ENCODE measurements around the gene SMARCC1. TPM values are rescaled to one million over a fixed set of nuclear protein-coding genes. Genes with fewer than 3 reads are reported as not detected.

Gene SMARCC1
- total RNA-seq, 1 donor from 2014 or later = 28.7 TPM

- no peak for FAIRE-seq
- Histone ChIP-seq H3K36me3 (ENCODE audit: control insufficient read depth, insufficient read depth, low read length) (peaks cover 6% of the 10 kb centered on the region), H3K27me3 (ENCODE audit: control insufficient read depth, insufficient read depth, low read length) (no peaks in the 10 kb centered on the region), H3K4me3 (ENCODE audit: low read depth, low read length) (no peak overlapping the region)
- DNase-seq (ENCODE audit: low read depth) = peak; percentile 56
- no peak for TF ChIP-seq CTCF (IDR thresholded peaks at IDR 0.05; ENCODE audit: insufficient read depth, low read length, severe bottlenecking)
Measured at GRCh38 chr3:47661121-47661752, 120.5 kb downstream of the SMARCC1 start.

DNA sequence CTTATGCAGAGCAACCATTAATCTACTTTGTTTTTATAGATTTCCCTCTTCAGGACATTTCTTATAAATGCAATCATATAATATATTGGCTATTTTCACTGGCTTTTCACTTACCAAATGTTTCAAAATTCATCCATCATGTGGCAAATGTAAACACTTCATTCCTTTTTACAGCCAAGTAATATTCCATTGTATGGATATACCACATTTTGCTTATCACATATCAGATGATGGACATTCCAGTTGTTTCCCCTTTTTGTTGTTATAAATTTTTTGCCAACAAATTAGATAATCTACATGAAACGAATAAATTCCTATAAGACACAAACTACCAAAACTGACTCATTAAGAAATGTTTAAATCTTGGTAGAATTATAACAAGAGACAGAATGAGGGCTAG, 123.2 kb downstream of the SMARCC1 start:
- TF ChIP-seq CTCF (IDR thresholded peaks at IDR 0.05; ENCODE audit: insufficient read depth, low read length, severe bottlenecking) = no peak
- Histone ChIP-seq H3K27me3 (ENCODE audit: control insufficient read depth, insufficient read depth, low read length) (no peaks in the 10 kb centered on the region), H3K36me3 (ENCODE audit: control insufficient read depth, insufficient read depth, low read length) (peaks cover 4% of the 10 kb centered on the region), H3K4me3 (ENCODE audit: low read depth, low read length) (no peak overlapping the region)
- DNase-seq (ENCODE audit: low read depth) (no peak), FAIRE-seq (no peak)

DNA sequence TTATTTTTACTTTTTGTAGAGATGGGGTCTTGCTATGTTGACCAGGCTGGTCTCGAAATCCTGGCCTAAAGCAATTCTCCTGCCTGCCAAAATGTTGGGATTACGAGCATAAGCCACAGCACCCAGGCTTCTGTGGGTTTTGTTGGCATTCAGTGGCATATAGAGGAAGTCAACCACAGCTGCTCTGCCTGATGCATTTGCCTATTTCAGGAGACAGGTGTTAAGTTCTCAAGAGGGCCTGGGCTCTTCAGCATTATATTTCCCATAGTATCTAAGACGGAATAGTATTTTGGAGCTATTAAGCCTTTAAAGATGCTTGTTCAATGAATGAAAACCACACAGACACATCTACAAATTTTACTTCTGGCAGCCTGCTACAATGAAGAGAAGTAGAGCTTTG, 129.6 kb downstream of the SMARCC1 start:
- DNase-seq (ENCODE audit: low read depth) (no peak), FAIRE-seq (no peak)
- TF ChIP-seq CTCF (IDR thresholded peaks at IDR 0.05; ENCODE audit: insufficient read depth, low read length, severe bottlenecking) = no peak
- Histone ChIP-seq H3K36me3 (ENCODE audit: control insufficient read depth, insufficient read depth, low read length) (peaks cover 3% of the 10 kb centered on the region), H3K27me3 (ENCODE audit: control insufficient read depth, insufficient read depth, low read length) (no peaks in the 10 kb centered on the region), H3K4me3 (ENCODE audit: low read depth, low read length) (no peak overlapping the region)

DNA sequence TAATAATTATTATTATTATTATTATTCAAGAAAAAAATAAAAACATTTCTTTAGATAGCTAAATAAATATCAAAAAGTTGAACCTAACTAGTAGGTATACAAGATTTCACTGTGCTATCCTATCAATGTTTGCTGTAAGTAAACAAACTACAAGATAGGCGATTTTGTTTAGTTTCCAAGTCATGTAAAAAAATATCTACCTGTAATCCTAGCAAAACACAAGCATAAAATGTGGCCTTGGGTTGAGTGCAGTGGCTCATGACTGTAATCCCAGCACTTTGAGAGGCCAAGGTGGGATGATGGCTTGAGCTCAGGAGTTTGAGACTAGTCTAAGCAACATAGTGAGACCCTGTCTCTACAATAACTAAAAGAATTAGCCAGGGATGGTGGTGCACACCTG, 131.4 kb downstream of the SMARCC1 start:
- no peak for TF ChIP-seq CTCF (IDR thresholded peaks at IDR 0.05; ENCODE audit: insufficient read depth, low read length, severe bottlenecking)
- no peak for DNase-seq (ENCODE audit: low read depth)
- H3K36me3 ChIP-seq (ENCODE audit: control insufficient read depth, insufficient read depth, low read length) = peaks cover 2% of the 10 kb centered on the region
- H3K4me3 ChIP-seq (ENCODE audit: low read depth, low read length) = no peak overlapping the region
- no peaks in the 10 kb centered on the region for H3K27me3 ChIP-seq (ENCODE audit: control insufficient read depth, insufficient read depth, low read length)
- FAIRE-seq = no peak

- Histone ChIP-seq H3K27me3 (ENCODE audit: control insufficient read depth, insufficient read depth, low read length) (no peaks in the 10 kb centered on the region), H3K36me3 (ENCODE audit: control insufficient read depth, insufficient read depth, low read length) (peaks cover 6% of the 10 kb centered on the region), H3K4me3 (ENCODE audit: low read depth, low read length) (no peak overlapping the region)
- FAIRE-seq = no peak
- no peak for DNase-seq (ENCODE audit: low read depth)
- TF ChIP-seq CTCF (IDR thresholded peaks at IDR 0.05; ENCODE audit: insufficient read depth, low read length, severe bottlenecking) = no peak
Measured at GRCh38 chr3:47647550-47647949, 134.1 kb downstream of the SMARCC1 start.

GRCh38 chr3:47646362-47646761, 135.3 kb downstream of the SMARCC1 start:
- DNase-seq (ENCODE audit: low read depth) (no peak), FAIRE-seq (no peak)

More at GRCh38 chr3:47646362-47646761, 135.3 kb downstream of the SMARCC1 start:
- Histone ChIP-seq H3K36me3 (ENCODE audit: control insufficient read depth, insufficient read depth, low read length) (peaks cover 8% of the 10 kb centered on the region), H3K27me3 (ENCODE audit: control insufficient read depth, insufficient read depth, low read length) (no peaks in the 10 kb centered on the region), H3K4me3 (ENCODE audit: low read depth, low read length) (no peak overlapping the region)
- TF ChIP-seq CTCF (IDR thresholded peaks at IDR 0.05; ENCODE audit: insufficient read depth, low read length, severe bottlenecking) = no peak
